ENCODE results near the gene ZSWIM5.
A peak's percentile ranks its signal among the peaks of the same experiment; 100 is the strongest.
"Not testable (repeated sequence)": the region's sequence is repeated elsewhere in the genome, so short reads cannot be mapped to it uniquely, and the experiment has no call there.

Gene ZSWIM5

GRCh38 chr1:45084562-45084961 lies 121.8 kb downstream of the ZSWIM5 start:
- no peak for DNase-seq

GRCh38 chr1:45079533-45079932 lies 126.9 kb downstream of the ZSWIM5 start:
- no peak for DNase-seq

GRCh38 chr1:45076959-45077358 lies 129.4 kb downstream of the ZSWIM5 start:
- not testable (repeated sequence) for DNase-seq

- DNase-seq: no peak
Measured at GRCh38 chr1:45071567-45071966, 134.8 kb downstream of the ZSWIM5 start.

DNA sequence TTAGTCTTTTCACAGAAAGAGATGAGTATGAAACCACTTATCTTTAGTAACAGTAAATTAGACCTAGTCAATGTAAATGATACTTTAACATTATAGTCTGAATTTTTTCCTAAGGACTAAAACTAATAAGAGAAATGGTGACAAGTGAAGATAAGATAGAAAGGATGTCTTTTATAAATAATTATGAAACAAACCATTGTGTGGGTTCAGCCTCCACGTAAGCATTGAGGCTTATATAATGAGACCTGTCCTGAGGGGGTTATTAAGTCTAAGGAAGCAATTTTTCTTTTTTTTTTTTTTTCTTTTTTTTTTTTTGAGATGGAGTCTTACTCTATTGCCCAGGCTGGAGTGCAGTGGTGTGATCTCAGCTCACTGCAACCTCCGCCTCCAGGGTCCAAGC lies 138.6 kb downstream of the ZSWIM5 start:
- no peak for DNase-seq

DNA sequence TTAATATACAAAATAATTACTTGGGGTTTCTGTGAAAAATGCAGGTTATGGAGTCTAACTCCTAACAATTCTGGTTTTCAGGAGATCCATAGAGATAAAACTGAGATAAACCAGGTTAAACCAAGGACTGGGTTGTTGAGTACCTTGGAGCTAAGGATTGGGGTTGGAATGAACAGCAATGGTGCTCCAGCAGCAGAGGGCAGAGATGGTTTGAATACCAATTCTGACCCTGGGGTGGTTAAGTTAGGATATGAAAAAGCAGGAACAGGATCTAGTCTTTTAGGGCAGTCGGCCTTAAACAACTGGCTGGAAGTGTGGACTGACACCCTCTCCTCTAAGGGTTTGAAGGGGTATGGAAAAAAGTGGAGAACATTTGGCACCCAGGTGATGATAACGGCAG lies 141.3 kb downstream of the ZSWIM5 start:
- no peak for DNase-seq

DNA sequence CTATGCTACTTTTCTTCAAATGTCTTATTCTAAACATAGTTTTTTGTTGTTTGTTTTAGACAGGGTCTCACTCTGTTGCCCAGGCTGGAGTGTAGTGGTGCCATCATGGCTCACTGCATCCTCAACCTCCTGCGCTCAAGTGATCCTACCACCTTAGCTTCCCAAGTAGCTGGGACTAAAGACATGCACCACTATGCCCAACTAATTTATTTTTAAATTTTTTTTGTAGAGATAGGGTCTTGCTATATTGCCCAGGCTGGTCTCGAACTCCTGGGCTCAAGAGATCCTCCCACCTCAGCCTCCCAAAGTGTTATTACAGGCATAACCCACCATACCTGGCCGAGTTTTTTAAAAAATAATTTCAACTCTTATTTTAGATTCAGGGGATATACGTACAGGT lies 143.9 kb downstream of the ZSWIM5 start:
- DNase-seq: not testable (repeated sequence)

GRCh38 chr1:45059829-45060228 lies 146.6 kb downstream of the ZSWIM5 start:
- DNase-seq: no peak

DNA sequence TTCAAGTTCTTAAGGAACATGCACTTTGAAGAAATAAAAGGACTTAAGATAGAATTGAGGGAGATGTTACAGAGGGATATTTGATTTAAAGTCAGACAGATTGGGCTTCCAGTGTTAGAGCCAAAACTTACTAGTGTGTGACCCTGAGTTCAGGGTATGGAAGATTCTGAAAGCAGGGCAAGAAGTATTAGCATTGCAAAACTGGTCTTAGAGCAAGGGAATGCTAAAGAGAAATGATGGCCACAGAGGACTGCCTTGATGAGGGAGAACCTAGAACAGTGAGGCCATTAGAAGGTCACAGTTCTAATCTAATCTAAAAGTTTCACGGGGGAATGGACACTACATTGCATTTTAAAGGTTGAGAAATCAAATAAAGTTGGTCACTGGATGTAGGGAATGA lies 148.9 kb downstream of the ZSWIM5 start:
- no peak for DNase-seq

- no peak for DNase-seq
Measured at GRCh38 chr1:45051005-45051772, 155.2 kb downstream of the ZSWIM5 start.

GRCh38 chr1:45047032-45047431 lies 159.4 kb downstream of the ZSWIM5 start:
- DNase-seq: no peak

DNA sequence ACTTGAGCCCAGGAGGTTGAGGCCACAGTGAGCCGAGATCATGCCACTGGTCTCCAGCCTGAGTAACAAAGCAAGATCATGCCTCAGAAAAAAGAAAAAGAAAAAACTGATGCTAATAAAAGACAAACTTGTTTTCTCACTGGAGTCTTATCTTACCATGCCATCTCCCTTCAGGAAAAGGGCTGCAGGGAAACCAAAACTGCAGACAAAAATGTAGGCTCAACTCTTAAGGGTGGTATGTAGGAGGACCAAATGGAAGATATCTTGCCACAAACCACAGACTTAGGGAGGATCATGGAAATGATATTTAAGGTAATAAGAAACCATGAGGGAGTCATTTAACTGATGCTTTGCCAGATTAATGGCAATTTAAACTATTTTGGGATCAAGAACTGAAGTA lies 161.5 kb downstream of the ZSWIM5 start:
- DNase-seq: no peak

GRCh38 chr1:45043094-45043493 lies 163.3 kb downstream of the ZSWIM5 start:
- no peak for DNase-seq

GRCh38 chr1:45040297-45040696 lies 166.1 kb downstream of the ZSWIM5 start:
- DNase-seq: no peak

GRCh38 chr1:45038661-45039364 lies 167.6 kb downstream of the ZSWIM5 start:
- no peak for DNase-seq

DNA sequence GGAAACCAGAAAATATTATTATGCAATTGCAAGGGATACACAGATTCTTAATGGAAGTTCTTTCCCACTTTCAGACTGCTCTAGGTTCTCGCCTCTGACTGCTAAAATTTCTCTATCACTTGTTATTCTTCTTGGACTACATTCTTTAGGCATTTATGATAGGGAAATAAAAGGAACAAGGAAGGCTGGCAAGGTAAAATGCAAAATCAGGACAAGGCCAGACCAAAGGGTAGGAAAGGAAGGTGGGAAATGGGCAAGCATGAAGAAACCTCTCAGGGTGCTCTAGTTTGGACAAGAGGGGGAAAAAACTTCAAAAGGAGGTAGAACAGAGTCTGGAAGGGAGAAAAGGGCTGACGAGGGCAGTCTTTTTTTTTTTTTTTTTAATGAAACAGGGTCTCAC lies 168.2 kb downstream of the ZSWIM5 start:
- DNase-seq: no peak

DNA sequence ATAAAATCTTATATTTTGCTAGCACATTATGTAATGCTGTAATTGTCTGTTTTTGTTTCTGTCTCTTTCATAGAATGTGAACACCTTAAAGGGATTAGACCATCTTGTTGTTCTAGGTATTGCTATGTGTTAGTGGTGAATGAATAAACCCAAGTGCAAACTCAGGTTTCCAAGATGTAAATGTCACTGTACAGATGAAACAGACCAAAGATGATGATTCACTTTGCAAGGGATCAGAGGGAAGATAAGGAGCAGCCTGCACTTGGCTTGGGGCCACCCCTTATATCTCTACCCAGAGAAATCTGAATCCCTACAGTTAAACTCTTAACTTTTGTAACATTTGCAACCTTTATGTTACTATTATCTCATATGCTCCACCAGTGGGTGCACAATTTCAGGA lies 168.9 kb downstream of the ZSWIM5 start:
- DNase-seq: no peak

DNA sequence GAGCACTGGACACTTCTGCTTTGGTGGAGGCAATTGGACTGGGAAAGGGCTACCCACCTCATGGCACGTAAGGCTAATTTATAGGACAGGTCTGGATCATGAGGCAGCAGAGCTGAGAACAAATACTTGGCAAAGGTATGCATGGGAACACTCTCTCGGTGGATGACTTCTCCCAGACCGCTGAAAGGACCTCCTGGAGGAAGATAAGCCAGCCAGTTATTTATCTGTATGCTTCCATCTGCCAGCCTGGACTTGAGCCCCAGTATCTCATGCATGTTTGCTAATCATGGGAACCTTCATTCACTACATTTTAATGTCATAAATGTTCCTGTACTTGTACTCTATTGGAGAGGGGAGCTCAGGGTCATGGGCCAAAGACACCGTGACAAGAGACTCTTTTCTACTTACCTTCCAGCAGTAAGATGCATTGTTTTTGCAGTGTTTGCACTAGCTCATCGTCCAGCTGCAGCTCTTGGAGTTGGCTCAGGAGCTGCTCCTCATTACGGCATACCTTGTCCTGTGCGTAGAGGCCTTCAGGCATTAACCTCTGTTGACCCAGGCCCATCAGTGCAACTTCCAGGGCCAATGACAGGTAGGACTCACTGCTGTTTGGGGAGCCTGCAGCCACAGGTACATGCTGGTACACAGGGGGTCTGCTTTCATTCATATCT lies 170.6 kb downstream of the ZSWIM5 start:
- DNase-seq: no peak

DNA sequence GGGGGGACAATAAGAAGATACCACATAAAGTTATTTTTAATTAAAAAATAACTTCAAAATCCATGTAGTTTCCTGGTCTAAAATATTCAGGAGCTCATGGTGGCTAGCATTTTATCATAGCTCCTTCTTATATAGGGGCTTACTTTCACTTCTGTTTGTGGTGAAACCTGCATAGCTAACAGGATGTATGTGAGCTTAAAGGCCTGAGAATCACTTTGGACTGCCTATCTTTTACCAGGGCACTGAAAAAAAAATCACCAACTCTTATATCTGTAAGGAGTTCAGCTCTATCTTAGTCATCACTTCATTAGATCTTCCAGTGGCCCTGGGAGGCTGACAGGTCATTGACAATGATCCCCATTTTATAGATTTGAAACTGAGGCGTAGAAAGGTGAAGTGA lies 173.0 kb downstream of the ZSWIM5 start:
- no peak for DNase-seq

GRCh38 chr1:45032837-45033236 lies 173.6 kb downstream of the ZSWIM5 start:
- no peak for DNase-seq

- DNase-seq: no peak
Measured at GRCh38 chr1:45026446-45026845, 180.0 kb downstream of the ZSWIM5 start.

GRCh38 chr1:45023663-45024062 lies 182.7 kb downstream of the ZSWIM5 start:
- no peak for DNase-seq

GRCh38 chr1:45018599-45019230 lies 187.7 kb downstream of the ZSWIM5 start:
- peak; percentile 74 for DNase-seq

- DNase-seq: peak; percentile 14
Measured at GRCh38 chr1:45016767-45017166, 189.6 kb downstream of the ZSWIM5 start.
